DOHH2 (cell line): ENCODE results near the gene CLASP1.

Experiments
- H3F3A ChIP-seq: fragments of 200-600 bp; sonication (generic), shearing (Covaris generic); 2 replicates; pipeline ENCODE4 v1.6.0; 2016; ENCODE audit warnings: antibody characterized with exemption, mild to moderate bottlenecking; ENCODE audit not compliant: control insufficient read depth, insufficient read depth
- H3K27ac ChIP-seq: fragments of 200-600 bp; sonication (generic); 2 replicates; pipeline ENCODE4 v1.5.1; 2014; ENCODE audit warnings: low read depth, mild to moderate bottlenecking, low read length, moderate library complexity
- H3K27me3 ChIP-seq: fragments of 200-600 bp; sonication (generic); 2 replicates; pipeline ENCODE4 v1.6.1; 2014; ENCODE audit warnings: mild to moderate bottlenecking, low read length, mixed read lengths; ENCODE audit not compliant: control insufficient read depth
- H3K36me3 ChIP-seq: fragments of 200-600 bp; sonication (generic); 2 replicates; pipeline ENCODE4 v1.6.1; 2014; ENCODE audit warnings: mild to moderate bottlenecking, low read length, moderate library complexity, mixed read lengths; ENCODE audit not compliant: control insufficient read depth
- H3K4me1 ChIP-seq: fragments of 200-600 bp; sonication (generic); 2 replicates; pipeline ENCODE4 v1.6.1; 2014; ENCODE audit warnings: mild to moderate bottlenecking, low read length, mixed read lengths; ENCODE audit not compliant: control insufficient read depth
- H3K4me2 ChIP-seq: fragments of 200-600 bp; sonication (generic); 2 replicates; pipeline ENCODE4 v1.6.0; 2014; ENCODE audit warnings: mild to moderate bottlenecking, low read length, moderate library complexity
- H3K4me3 ChIP-seq: fragments of 200-600 bp; sonication (generic); 2 replicates; pipeline ENCODE4 v1.5.1; 2014; ENCODE audit warnings: mild to moderate bottlenecking, low read length, mixed read lengths
- H3K79me2 ChIP-seq: fragments of 200-600 bp; sonication (generic); 2 replicates; pipeline ENCODE4 v1.6.1; 2014; ENCODE audit warnings: mild to moderate bottlenecking, low read length, mixed read lengths; ENCODE audit not compliant: control insufficient read depth
- H3K9me2 ChIP-seq: fragments of 200-600 bp; sonication (generic); replicated peaks from 2 replicates; pipeline ENCODE4 v1.6.1; 2014; ENCODE audit warnings: mild to moderate bottlenecking, low read length, mixed read lengths; ENCODE audit not compliant: control insufficient read depth
- H3K9me3 ChIP-seq: fragments of 200-600 bp; sonication (generic); 2 replicates; pipeline ENCODE4 v1.6.1; 2014; ENCODE audit warnings: antibody characterized with exemption, low read length, mixed read lengths; ENCODE audit not compliant: control insufficient read depth, insufficient read depth
- H4K20me1 ChIP-seq: fragments of 200-600 bp; sonication (generic); 2 replicates; pipeline ENCODE4 v1.6.0; 2014; ENCODE audit warnings: low read depth, mild to moderate bottlenecking, antibody characterized with exemption, low read length, moderate library complexity; ENCODE audit not compliant: control insufficient read depth, insufficient read depth
- EZH2phosphoT487 ChIP-seq: fragments of 200-600 bp; sonication (generic); IDR thresholded peaks from 2 replicates; pipeline ENCODE4 v1.6.1; 2017; ENCODE audit warnings: borderline replicate concordance, mild to moderate bottlenecking, antibody characterized with exemption, low read length, moderate library complexity, mixed read lengths
- TF ChIP-seq, protein P1 (sequence below): fragments of 200-600 bp; sonication (generic); IDR thresholded peaks from one replicate; pipeline ENCODE4 v1.5.1; 2014; ENCODE audit warnings: antibody characterized with exemption, mild to moderate bottlenecking, low read depth, low read length; ENCODE audit not compliant: poor library complexity, severe bottlenecking

Gene CLASP1

GRCh38 chr2:121489284-121489683 lies 160.0 kb downstream of the CLASP1 start:
- TF ChIP-seq, protein P1, sequence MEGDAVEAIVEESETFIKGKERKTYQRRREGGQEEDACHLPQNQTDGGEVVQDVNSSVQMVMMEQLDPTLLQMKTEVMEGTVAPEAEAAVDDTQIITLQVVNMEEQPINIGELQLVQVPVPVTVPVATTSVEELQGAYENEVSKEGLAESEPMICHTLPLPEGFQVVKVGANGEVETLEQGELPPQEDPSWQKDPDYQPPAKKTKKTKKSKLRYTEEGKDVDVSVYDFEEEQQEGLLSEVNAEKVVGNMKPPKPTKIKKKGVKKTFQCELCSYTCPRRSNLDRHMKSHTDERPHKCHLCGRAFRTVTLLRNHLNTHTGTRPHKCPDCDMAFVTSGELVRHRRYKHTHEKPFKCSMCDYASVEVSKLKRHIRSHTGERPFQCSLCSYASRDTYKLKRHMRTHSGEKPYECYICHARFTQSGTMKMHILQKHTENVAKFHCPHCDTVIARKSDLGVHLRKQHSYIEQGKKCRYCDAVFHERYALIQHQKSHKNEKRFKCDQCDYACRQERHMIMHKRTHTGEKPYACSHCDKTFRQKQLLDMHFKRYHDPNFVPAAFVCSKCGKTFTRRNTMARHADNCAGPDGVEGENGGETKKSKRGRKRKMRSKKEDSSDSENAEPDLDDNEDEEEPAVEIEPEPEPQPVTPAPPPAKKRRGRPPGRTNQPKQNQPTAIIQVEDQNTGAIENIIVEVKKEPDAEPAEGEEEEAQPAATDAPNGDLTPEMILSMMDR: no peak
- TF ChIP-seq EZH2phosphoT487: no peak
- Histone ChIP-seq H3K79me2 (peaks cover 17% of the 10 kb centered on the region), H3K27ac (no peak overlapping the region), H3K9me2 (no peaks in the 10 kb centered on the region), H3F3A (no peaks in the 10 kb centered on the region), H3K4me3 (no peak overlapping the region), H3K36me3 (peaks cover 9% of the 10 kb centered on the region; the same call in 1 of the 2 replicates), H3K4me2 (no peak overlapping the region), H3K9me3 (no peaks in the 10 kb centered on the region), H3K27me3 (no peaks in the 10 kb centered on the region), H4K20me1 (no peaks in the 10 kb centered on the region), H3K4me1 (peaks cover 27% of the 10 kb centered on the region)

- no peaks in the 10 kb centered on the region for H4K20me1 ChIP-seq
- H3K4me1 ChIP-seq: peaks cover 12% of the 10 kb centered on the region
- peaks cover 4% of the 10 kb centered on the region; the same call in 1 of the 2 replicates for H3K36me3 ChIP-seq
- H3K27me3 ChIP-seq: no peaks in the 10 kb centered on the region
- no peaks in the 10 kb centered on the region for H3F3A ChIP-seq
- no peak overlapping the region for H3K4me2 ChIP-seq
- no peaks in the 10 kb centered on the region for H3K9me2 ChIP-seq
- H3K4me3 ChIP-seq: no peak overlapping the region
- no peak for TF ChIP-seq EZH2phosphoT487
- TF ChIP-seq, protein P1: no peak
- H3K79me2 ChIP-seq: peaks cover 2% of the 10 kb centered on the region; the same call in 1 of the 2 replicates
- H3K27ac ChIP-seq: no peak overlapping the region
- no peaks in the 10 kb centered on the region for H3K9me3 ChIP-seq
These were observed 163.0 kb downstream of the CLASP1 start for GRCh38 chr2:121486191-121486790.

DNA sequence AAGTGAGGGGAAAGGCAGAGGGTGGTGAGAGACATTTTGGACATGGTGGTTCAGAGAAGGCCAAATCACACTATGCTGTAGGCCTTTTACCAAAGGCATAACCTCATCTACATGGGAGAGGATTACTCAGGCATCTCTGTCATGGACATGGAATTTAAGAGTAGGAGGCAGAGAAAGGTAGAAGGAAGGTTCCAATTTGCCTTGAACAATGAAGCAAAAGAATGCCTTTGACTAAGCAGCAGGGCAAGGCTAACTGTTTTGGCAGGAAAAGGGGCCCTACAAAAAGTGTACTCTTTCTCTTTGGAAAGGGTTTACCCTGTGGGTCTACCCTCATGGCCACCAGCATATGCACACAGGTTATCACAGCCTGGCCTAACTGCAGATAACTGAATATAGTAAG lies 164.2 kb downstream of the CLASP1 start:
- no peak overlapping the region for H3K27ac ChIP-seq
- H3K36me3 ChIP-seq: 0 out of 2 replicates have a peak, but pooled peaks cover 4% of the 10 kb centered on the region
- TF ChIP-seq EZH2phosphoT487: no peak
- TF ChIP-seq, protein P1: no peak
- H3K9me2 ChIP-seq: no peaks in the 10 kb centered on the region
- H3K9me3 ChIP-seq: no peaks in the 10 kb centered on the region
- H3K4me3 ChIP-seq: no peak overlapping the region
- no peaks in the 10 kb centered on the region for H4K20me1 ChIP-seq
- no peaks in the 10 kb centered on the region for H3F3A ChIP-seq
- peaks cover 2% of the 10 kb centered on the region; the same call in 1 of the 2 replicates for H3K79me2 ChIP-seq
- no peaks in the 10 kb centered on the region for H3K27me3 ChIP-seq
- H3K4me1 ChIP-seq: peaks cover 12% of the 10 kb centered on the region
- H3K4me2 ChIP-seq: no peak overlapping the region
